Endometrium (tissue), 2 donors: ENCODE measurements around the gene TGFB1I1.
"Not testable (repeated sequence)": the region's sequence is repeated elsewhere in the genome, so short reads cannot be mapped to it uniquely, and the experiment has no call there.

ENCODE experiments used
- FAIRE-seq: peaks from 2 replicates; lab custom pipeline; 2012; peaks lifted over from hg19 to GRCh38; lab: Jason Lieb, UNC
- donor health status: control.
- donor health status: control.

TGFB1I1 gene

GRCh38 chr16:31487720-31488467 is 15.9 kb downstream of the TGFB1I1 start:
- FAIRE-seq, result no peak

GRCh38 chr16:31488468-31489297 is 16.7 kb downstream of the TGFB1I1 start:
- no peak for FAIRE-seq

- no peak for FAIRE-seq
These were observed 17.3 kb downstream of the TGFB1I1 start for GRCh38 chr16:31489298-31489564.

- no peak for FAIRE-seq
These were observed 17.9 kb downstream of the TGFB1I1 start for GRCh38 chr16:31489616-31490584.

- FAIRE-seq, result no peak
These were observed 19.9 kb downstream of the TGFB1I1 start for GRCh38 chr16:31491778-31492418.

- FAIRE-seq, result no peak
These were observed 21.7 kb downstream of the TGFB1I1 start for GRCh38 chr16:31493506-31494125.

GRCh38 chr16:31496670-31497069 is 24.7 kb downstream of the TGFB1I1 start:
- FAIRE-seq, result no peak

GRCh38 chr16:31498493-31498892 is 26.5 kb downstream of the TGFB1I1 start:
- no peak for FAIRE-seq

- FAIRE-seq, result no peak
These were observed 28.0 kb downstream of the TGFB1I1 start for GRCh38 chr16:31499928-31500327.

- FAIRE-seq, result no peak
These were observed 29.4 kb downstream of the TGFB1I1 start for GRCh38 chr16:31501226-31501965.

- FAIRE-seq, result no peak
These were observed 30.0 kb downstream of the TGFB1I1 start for GRCh38 chr16:31501966-31502348.

GRCh38 chr16:31502981-31503380 is 31.0 kb downstream of the TGFB1I1 start:
- no peak for FAIRE-seq

GRCh38 chr16:31503555-31503954 is 31.6 kb downstream of the TGFB1I1 start:
- not testable (repeated sequence) for FAIRE-seq

- FAIRE-seq, result no peak
These were observed 32.2 kb downstream of the TGFB1I1 start for GRCh38 chr16:31504159-31504558.

- FAIRE-seq, result no peak
These were observed 33.5 kb downstream of the TGFB1I1 start for GRCh38 chr16:31505483-31505882.

GRCh38 chr16:31507617-31507928 is 35.6 kb downstream of the TGFB1I1 start:
- no peak for FAIRE-seq

- no peak for FAIRE-seq
These were observed 36.2 kb downstream of the TGFB1I1 start, which contains the start of gene RUSF1 for GRCh38 chr16:31507929-31508705. Gene RUSF1, minus strand, starts transcription at chr16:31508391. Its CDS starts 18 bp downstream, at chr16:31508373.

GRCh38 chr16:31508706-31509195 is 36.8 kb downstream of the TGFB1I1 start:
- no peak for FAIRE-seq

GRCh38 chr16:31513126-31513525 is 41.2 kb downstream of the TGFB1I1 start:
- FAIRE-seq, result no peak

GRCh38 chr16:31513884-31514283 is 41.9 kb downstream of the TGFB1I1 start:
- no peak for FAIRE-seq
